Psoas muscle (tissue), 8 donors: ENCODE data around the gene KIF1A. TPM values are rescaled to one million over a fixed set of nuclear protein-coding genes. Genes with fewer than 3 reads are reported as not detected.

ENCODE experiments used
- ATAC-seq, 4 donors: fragments of 200-7000 bp; cut with Tn5 transposase; one replicate each; pipeline ENCODE4 v1.9.1; 2020; ENCODE audit warnings: moderate library complexity in 3 of 4, mild to moderate bottlenecking in 2 of 4
- DNase-seq, 2 donors: peaks; one replicate each; pipeline ENCODE4 v3.0.0-alpha.2; 2020
- H3K27ac ChIP-seq: fragments of 200-600 bp; one replicate; pipeline ENCODE4 v1.8.0; 2022
- H3K27me3 ChIP-seq, 3 donors: fragments of 200-600 bp in 1 of 3; one replicate each; pipeline versions ENCODE4 v1.6.1 to v1.8.0; 2013 to 2022; ENCODE audit warnings: low read length in 2 of 3, mild to moderate bottlenecking in 2 of 3, moderate library complexity in 1 of 3; ENCODE audit not compliant: insufficient read depth in 3 of 3
- H3K36me3 ChIP-seq, 2 donors: fragments of 200-600 bp in 1 of 2; one replicate each; pipeline versions ENCODE4 v1.6.1 to v1.8.0; 2013 to 2022; ENCODE audit warnings: low read depth in 1 of 2, mild to moderate bottlenecking in 1 of 2, moderate library complexity in 1 of 2; ENCODE audit not compliant: insufficient read depth in 1 of 2
- H3K4me1 ChIP-seq: fragments of 200-600 bp; one replicate; pipeline ENCODE4 v1.8.0; 2022
- H3K4me3 ChIP-seq: fragments of 200-600 bp; one replicate; pipeline ENCODE4 v1.8.0; 2022; ENCODE audit warnings: mild to moderate bottlenecking
- H3K9me3 ChIP-seq: fragments of 200-600 bp; one replicate; pipeline ENCODE4 v1.8.0; 2022
- CTCF ChIP-seq: fragments of 200-600 bp; IDR thresholded peaks from one replicate; pipeline ENCODE4 v1.8.0; 2022; ENCODE audit warnings: antibody characterized with exemption
- WGBS, 3 donors: extraction: QIAGEN DNeasy Blood & Tissue Kit; methylation state at CpG; one replicate each; pipeline versions ENCODE4 v1.1.6 to v1.1.7; 2013; 5-methylcytosine and 5-hydroxymethylcytosine counted together
- intact Hi-C, 2 donors: fragments of 100-400 bp; cut with DNase I; formaldehyde crosslinking; loops; one replicate each; pipeline versions ENCODE4 v1.11.0 to v1.14.2; 2022
- polyA plus RNA-seq, 3 donors: library from polyadenylated mRNA; stranded (reverse); fragments of 200-250 nt; gene quantifications; one replicate each; pipeline ENCODE4 v1.2.3, GENCODE V29; 2013
- total RNA-seq, 4 donors: library from RNA; stranded (reverse); fragmentation: NEBNext Ultra II Directional in 2 of 4; extraction: Animal tissue kit (Norgen Biotek cat#: 25700) in 2 of 4; gene quantifications; one replicate each; pipeline versions ENCODE4 v1.2.1 to v1.2.4, GENCODE V29; 2021 to 2023
- donor health status: healthy with polysubstance abuse.
- donor health status: DM: no; HTN: no; CAD: no; lungs with moderate emphysema.
- donor health status: Bipolar disorder and iron deficiency.
- donor health status: healthy.
- donor health status: DM: yes; HTN: yes; CAD: no.
- donor health status: DM: no; HTN: no; CAD: no.
- donor health status: DM: no; HTN: no; CAD: no.
- donor health status: DM: yes; HTN: yes; CAD: no.

The KIF1A gene
- total and polyA plus RNA-seq, 7 donors = 0.01 to 1.2 (median 0.12) TPM; not detected in 2

DNA sequence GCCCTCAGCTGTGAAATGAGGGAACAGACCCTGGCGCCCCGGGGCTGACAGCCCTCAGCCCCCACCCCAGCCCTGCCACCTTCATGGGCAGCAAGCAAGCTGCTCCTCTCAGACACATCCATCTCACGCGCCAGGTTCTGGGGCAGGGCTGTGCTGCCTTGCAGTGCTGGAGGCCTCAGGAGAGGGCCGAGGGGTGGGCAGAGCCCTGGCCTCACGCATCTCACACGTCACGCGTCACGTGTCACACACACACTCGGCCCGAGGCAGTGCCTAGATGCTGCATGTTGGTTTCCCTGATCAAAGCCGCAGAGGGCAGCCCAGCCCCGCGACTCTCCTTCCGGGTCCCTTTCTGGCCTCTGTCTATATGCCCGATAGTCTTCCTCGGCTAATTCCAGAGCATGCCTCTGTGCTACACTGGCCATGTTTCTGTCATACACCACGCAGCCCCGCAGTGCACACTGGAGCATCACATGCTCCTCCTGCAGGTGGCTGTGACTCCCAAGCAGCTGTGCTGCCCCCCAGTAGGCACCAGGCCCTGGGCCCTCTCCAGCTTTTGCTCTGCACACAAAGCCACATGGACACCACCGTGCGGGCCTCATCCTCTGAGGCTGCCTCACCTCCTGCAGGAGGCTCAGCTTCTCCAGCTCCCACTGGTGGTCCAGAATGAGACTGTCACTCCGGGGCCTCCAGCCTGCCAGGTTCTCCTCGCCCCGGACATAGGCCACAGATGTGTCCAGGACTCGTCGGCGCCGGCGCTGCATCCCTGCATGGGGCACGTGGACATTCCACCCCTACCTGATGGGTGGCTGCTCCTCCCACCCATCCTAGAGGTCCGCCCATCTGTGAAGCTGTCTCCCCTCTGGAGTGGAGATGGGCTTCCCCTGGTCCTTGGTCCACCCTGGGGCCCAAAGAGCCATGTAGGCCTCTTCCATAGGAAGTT lies 97.0 kb downstream of the KIF1A start:
- TF ChIP-seq CTCF = no peak
- no peak for ATAC-seq
- H3K36me3 ChIP-seq = no peaks in the 10 kb centered on the region

DNA sequence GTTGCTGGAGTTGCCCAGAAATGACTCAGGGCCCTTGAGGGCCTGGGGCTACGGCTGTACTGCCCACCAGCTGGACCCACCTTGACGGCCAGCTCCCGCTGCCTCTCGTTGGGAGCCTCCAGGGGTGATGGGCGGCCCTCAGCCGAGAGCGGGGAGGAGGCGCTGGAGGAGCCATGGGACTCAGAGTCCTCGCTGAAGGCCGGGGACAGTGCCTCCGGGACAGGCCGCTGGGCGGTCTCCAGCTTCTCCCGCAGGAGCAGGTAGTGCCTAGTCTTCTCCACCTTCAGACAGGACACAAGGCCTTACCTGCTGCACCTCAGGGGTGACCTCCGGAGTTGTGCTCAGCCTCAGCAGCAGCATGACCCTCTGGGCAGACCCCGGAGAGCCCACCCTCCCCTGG lies 97.6 kb downstream of the KIF1A start:
- Histone ChIP-seq H3K27me3 (peaks cover 0 to 6% (median 0%) of the 10 kb centered on the region in 3 donors), H3K36me3 (no peaks in the 10 kb centered on the region), H3K4me3 (no peak overlapping the region), H3K4me1 (no peaks in the 10 kb centered on the region), H3K27ac (no peak overlapping the region), H3K9me3 (no peaks in the 10 kb centered on the region)
- TF ChIP-seq CTCF = no peak
- WGBS, 3 donors = 87 to 92% (median 92%) methylated on average over 15 to 16 of the region's 16 CpGs
- intact Hi-C loops = no loop called here
- no peak for DNase-seq
- ATAC-seq = no peak

More for the DNA sequence above, 97.0 kb downstream of the KIF1A start:
- no peak overlapping the region for H3K27ac ChIP-seq
- peaks cover 0 to 6% (median 0%) of the 10 kb centered on the region in 3 donors for H3K27me3 ChIP-seq
- no peaks in the 10 kb centered on the region for H3K9me3 ChIP-seq
- WGBS, 3 donors = 81 to 88% (median 82%) methylated on average over 32 of the region's 32 CpGs
- intact Hi-C loops = no loop called here
- H3K4me3 ChIP-seq = no peak overlapping the region
- H3K4me1 ChIP-seq = no peaks in the 10 kb centered on the region
- no peak for DNase-seq

- no peak for TF ChIP-seq CTCF
- no peak overlapping the region for H3K4me3 ChIP-seq
- intact Hi-C loops = no loop called here
- H3K36me3 ChIP-seq = no peaks in the 10 kb centered on the region
- no peak overlapping the region for H3K27ac ChIP-seq
- ATAC-seq (no peak), DNase-seq (no peak)
- H3K4me1 ChIP-seq = no peaks in the 10 kb centered on the region
- no peaks in the 10 kb centered on the region for H3K9me3 ChIP-seq
- H3K27me3 ChIP-seq = peaks cover 0 to 4% (median 0%) of the 10 kb centered on the region in 3 donors
- 88 to 92% (median 90%) methylated on average over 20 of the region's 20 CpGs for WGBS, 3 donors
Measured at GRCh38 chr2:240721596-240722180, 98.3 kb downstream of the KIF1A start.

DNA sequence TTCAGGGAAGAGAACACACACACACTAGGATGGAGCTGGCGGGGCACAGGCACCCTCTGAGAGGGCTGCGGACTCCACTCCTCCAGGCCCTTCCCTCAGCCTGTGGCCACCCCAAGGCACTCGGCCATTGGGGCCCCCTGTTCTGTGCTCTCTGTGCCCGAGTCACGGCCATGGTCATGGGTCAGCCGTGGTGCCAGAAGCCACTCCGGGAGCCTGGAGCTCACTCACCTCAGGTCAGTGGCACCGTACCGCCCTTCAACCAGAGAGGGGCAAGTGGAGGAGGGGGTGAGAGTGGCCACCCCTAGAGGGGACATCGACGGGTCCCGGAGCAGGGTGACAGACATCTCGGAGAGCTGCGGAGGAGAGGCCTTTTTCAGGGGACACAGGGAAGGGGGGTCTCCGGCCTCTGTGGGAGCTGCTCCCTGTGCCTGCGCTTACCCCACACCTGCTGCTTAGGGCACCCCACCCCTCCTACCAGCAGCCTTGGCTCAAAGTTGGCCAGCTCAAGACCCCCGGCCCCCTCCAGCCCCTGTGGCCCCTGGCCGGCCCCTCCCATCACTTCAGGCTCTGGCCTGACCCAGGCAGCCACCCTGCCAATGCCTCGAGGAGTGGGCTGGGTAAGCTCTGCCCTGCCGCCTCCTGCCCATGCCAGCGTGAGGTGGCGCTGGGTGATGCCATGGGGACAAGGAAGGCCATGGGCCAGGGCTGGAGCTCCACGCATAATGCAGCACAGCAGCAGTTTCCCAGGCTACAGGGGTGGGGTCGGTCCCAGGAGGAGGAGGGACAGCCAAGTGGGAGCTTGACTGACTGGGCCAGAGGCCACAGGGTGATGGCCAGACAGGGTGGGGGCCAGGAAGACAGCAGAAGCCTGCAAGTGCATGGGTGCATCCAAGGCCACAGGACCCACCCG lies 99.1 kb downstream of the KIF1A start:
- H3K4me1 ChIP-seq = no peaks in the 10 kb centered on the region
- DNase-seq (no peak), ATAC-seq (no peak)
- H3K4me3 ChIP-seq = no peak overlapping the region
- peaks cover 0 to 4% (median 0%) of the 10 kb centered on the region in 3 donors for H3K27me3 ChIP-seq
- no peaks in the 10 kb centered on the region for H3K9me3 ChIP-seq
- no peak for TF ChIP-seq CTCF
- H3K36me3 ChIP-seq = no peaks in the 10 kb centered on the region
- H3K27ac ChIP-seq = no peak overlapping the region
- WGBS, 3 donors = 79 to 90% (median 80%) methylated on average over 22 to 25 of the region's 25 CpGs
- intact Hi-C loops = no loop called here
